GM21515 (cell line): ENCODE results near the gene LRRC4C.
A peak's percentile ranks its signal among the peaks of the same experiment; 100 is the strongest.

ENCODE experiments used
- ATAC-seq: cut with Tn5 transposase; IDR thresholded peaks from one replicate; pipeline ENCODE4 v1.9.1; 2021; ENCODE audit not compliant: unreplicated experiment

The LRRC4C gene

GRCh38 chr11:40271361-40271760, 1188.1 kb downstream of the LRRC4C start:
- no peak for ATAC-seq

GRCh38 chr11:40269865-40270264, 1189.6 kb downstream of the LRRC4C start:
- no peak for ATAC-seq

- no peak for ATAC-seq
Observed at GRCh38 chr11:40268551-40268950, 1190.9 kb downstream of the LRRC4C start.

GRCh38 chr11:40255457-40255856, 1204.0 kb downstream of the LRRC4C start:
- ATAC-seq = no peak

- no peak for ATAC-seq
Observed at GRCh38 chr11:40253166-40253565, 1206.3 kb downstream of the LRRC4C start.

GRCh38 chr11:40252236-40252635, 1207.2 kb downstream of the LRRC4C start:
- ATAC-seq = no peak

- no peak for ATAC-seq
Observed at GRCh38 chr11:40246983-40247382, 1212.5 kb downstream of the LRRC4C start.

- ATAC-seq = peak; percentile 99
Observed at GRCh38 chr11:40241524-40242051, 1217.9 kb downstream of the LRRC4C start.

GRCh38 chr11:40240284-40240683, 1219.2 kb downstream of the LRRC4C start:
- ATAC-seq = no peak

- no peak for ATAC-seq
Observed at GRCh38 chr11:40236526-40236925, 1222.9 kb downstream of the LRRC4C start.

GRCh38 chr11:40235841-40236240, 1223.6 kb downstream of the LRRC4C start:
- no peak for ATAC-seq

GRCh38 chr11:40230821-40231220, 1228.6 kb downstream of the LRRC4C start:
- ATAC-seq = no peak

GRCh38 chr11:40228662-40229061, 1230.8 kb downstream of the LRRC4C start:
- no peak for ATAC-seq

- peak; percentile 84 for ATAC-seq
Observed at GRCh38 chr11:40227730-40228129, 1231.7 kb downstream of the LRRC4C start.

GRCh38 chr11:40226654-40227053, 1232.8 kb downstream of the LRRC4C start:
- no peak for ATAC-seq

GRCh38 chr11:40223596-40224330, 1235.7 kb downstream of the LRRC4C start:
- no peak for ATAC-seq

GRCh38 chr11:40219401-40219800, 1240.1 kb downstream of the LRRC4C start:
- no peak for ATAC-seq

- no peak for ATAC-seq
Observed at GRCh38 chr11:40215556-40215955, 1243.9 kb downstream of the LRRC4C start.

GRCh38 chr11:40207416-40207815, 1252.0 kb downstream of the LRRC4C start:
- ATAC-seq = no peak

GRCh38 chr11:40204228-40204627, 1255.2 kb downstream of the LRRC4C start:
- no peak for ATAC-seq

- ATAC-seq = no peak
Observed at GRCh38 chr11:40203606-40204005, 1255.8 kb downstream of the LRRC4C start.

- no peak for ATAC-seq
Observed at GRCh38 chr11:40202589-40203270, 1256.7 kb downstream of the LRRC4C start.
